ENCODE measurements around the gene UBE2E1. TPM values are rescaled to one million over a fixed set of nuclear protein-coding genes. Genes with fewer than 3 reads are reported as not detected.
A peak's percentile ranks its signal among the peaks of the same experiment; 100 is the strongest.

UBE2E1 gene
- total and polyA plus RNA-seq, 2 donors from 2014 or later, result 69.1 to 83.2 TPM

DNA sequence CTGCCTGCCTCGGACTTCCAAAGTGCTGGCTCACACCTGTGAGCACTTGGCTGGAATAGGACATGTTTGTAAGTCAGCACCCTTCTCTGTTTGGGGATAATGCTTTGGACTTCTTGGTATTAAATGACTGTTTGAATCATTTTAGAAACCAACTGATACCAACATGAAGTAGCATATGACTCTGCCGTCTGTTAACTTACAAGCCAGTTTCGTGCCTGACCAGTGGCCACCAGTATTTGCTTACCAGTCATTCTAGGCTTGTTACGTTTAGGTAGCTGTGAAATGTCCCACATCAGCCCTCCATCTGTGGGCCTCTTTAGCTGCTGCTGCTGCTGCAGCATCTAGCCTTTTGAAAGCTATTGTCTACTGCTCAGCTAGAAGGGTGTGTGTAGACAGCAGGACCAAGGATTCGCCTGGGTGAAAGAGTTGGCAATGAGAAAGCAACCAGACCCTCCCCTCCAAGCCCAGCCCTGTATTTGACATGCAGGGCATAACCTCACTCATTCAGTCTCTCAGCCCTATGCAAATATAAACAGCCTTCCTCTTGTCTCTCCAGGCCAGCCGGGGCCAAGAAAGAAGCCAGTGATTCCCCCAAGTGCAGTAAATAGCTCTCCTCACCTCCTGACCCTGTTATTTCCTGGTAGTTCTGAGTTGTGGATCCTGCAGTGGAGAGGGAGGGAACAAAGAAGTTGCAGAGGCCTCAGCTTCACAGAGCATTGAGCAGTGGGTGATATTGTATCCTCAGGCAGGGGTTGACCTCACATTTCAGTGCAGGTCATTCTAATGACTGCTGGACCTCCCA lies 60.0 kb downstream of the UBE2E1 start:
- Histone ChIP-seq H3K27me3 (ENCODE audit: control insufficient read depth, insufficient read depth, low read length) (no peaks in the 10 kb centered on the region), H3K4me3 (ENCODE audit: low read length in 3 of 3) (no peak overlapping the region), H3K9me3 (ENCODE audit: control insufficient read depth in 2 of 3, insufficient read depth in 1 of 3, low read length in 3 of 3) (no peaks in the 10 kb centered on the region), H3K27ac (ENCODE audit: low read depth in 2 of 2, low read length in 2 of 2) (peak overlapping the region; percentile 13 to 29), H3K36me3 (ENCODE audit: control insufficient read depth in 2 of 3, insufficient read depth in 3 of 3, low read length in 3 of 3) (no peaks in the 10 kb centered on the region), H3K4me1 (ENCODE audit: control insufficient read depth in 2 of 3, insufficient read depth in 2 of 3, low read depth in 1 of 3, low read length in 3 of 3) (peaks cover 5 to 16% (median 10%) of the 10 kb centered on the region in 3 donors), H3K9ac (ENCODE audit: low read length in 3 of 3) (no peak overlapping the region)
- no peak for FAIRE-seq
- intact Hi-C loops (cut with DNase I), result no loop called here
- peak; percentile 60 to 89 (median 76) for DNase-seq
- TF ChIP-seq, protein P1, sequence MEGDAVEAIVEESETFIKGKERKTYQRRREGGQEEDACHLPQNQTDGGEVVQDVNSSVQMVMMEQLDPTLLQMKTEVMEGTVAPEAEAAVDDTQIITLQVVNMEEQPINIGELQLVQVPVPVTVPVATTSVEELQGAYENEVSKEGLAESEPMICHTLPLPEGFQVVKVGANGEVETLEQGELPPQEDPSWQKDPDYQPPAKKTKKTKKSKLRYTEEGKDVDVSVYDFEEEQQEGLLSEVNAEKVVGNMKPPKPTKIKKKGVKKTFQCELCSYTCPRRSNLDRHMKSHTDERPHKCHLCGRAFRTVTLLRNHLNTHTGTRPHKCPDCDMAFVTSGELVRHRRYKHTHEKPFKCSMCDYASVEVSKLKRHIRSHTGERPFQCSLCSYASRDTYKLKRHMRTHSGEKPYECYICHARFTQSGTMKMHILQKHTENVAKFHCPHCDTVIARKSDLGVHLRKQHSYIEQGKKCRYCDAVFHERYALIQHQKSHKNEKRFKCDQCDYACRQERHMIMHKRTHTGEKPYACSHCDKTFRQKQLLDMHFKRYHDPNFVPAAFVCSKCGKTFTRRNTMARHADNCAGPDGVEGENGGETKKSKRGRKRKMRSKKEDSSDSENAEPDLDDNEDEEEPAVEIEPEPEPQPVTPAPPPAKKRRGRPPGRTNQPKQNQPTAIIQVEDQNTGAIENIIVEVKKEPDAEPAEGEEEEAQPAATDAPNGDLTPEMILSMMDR (IDR thresholded peaks at IDR 0.05; ENCODE audit: borderline replicate concordance, extremely low read depth, insufficient read depth), result no peak

DNA sequence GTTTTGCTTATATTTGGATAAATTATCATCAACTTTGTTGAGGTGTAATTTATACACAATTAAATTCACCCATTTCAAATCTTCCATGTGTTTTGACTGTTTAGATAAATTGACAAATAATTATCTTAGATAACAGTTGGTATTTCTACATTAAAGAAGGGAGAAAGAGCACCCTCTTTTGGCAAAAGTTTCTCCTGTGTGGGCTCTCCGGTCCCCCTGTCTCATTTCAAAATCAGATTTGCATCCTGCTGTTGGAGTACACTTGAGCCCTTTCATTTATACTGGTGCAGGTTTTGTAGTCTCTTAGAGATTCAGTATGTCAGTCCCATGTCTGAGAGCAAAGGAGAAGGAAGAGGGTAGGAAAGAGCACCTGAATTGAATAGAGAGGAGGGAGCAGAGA lies 61.6 kb downstream of the UBE2E1 start:
- FAIRE-seq, result no peak

DNA sequence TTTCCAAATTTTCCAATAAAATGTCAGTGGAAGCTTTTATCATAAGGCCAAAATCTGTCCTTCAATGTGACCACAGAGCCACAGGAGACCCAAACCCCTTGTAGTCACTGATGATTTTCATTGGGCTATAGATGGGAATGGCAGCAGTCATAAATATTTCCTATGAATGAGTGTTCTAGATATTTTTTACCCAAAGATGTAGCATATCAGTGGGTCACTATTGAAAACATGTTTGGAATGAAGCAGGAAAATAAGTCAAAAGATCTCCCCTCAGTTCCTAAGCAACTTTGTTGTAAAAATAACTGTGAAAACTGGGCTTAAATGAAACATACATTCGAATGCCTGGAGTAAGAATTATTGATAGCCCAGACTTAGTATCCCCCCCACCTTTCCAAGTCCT lies 62.1 kb downstream of the UBE2E1 start:
- intact Hi-C loops (cut with DNase I), result no loop called here
- Histone ChIP-seq H3K9ac (ENCODE audit: low read length in 3 of 3) (no peak overlapping the region), H3K27ac (ENCODE audit: low read depth in 2 of 2, low read length in 2 of 2) (no peak overlapping the region)

More for the DNA sequence above, 61.6 kb downstream of the UBE2E1 start:
- Histone ChIP-seq H3K27me3 (ENCODE audit: control insufficient read depth, insufficient read depth, low read length) (no peaks in the 10 kb centered on the region), H3K9me3 (ENCODE audit: control insufficient read depth in 2 of 3, insufficient read depth in 1 of 3, low read length in 3 of 3) (no peaks in the 10 kb centered on the region), H3K27ac (ENCODE audit: low read depth in 2 of 2, low read length in 2 of 2) (no peak overlapping the region), H3K4me1 (ENCODE audit: control insufficient read depth in 2 of 3, insufficient read depth in 2 of 3, low read depth in 1 of 3, low read length in 3 of 3) (peaks cover 5 to 16% (median 10%) of the 10 kb centered on the region in 3 donors), H3K36me3 (ENCODE audit: control insufficient read depth in 2 of 3, insufficient read depth in 3 of 3, low read length in 3 of 3) (no peaks in the 10 kb centered on the region), H3K9ac (ENCODE audit: low read length in 3 of 3) (no peak overlapping the region), H3K4me3 (ENCODE audit: low read length in 3 of 3) (no peak overlapping the region)
- DNase-seq, result no peak
- TF ChIP-seq, protein P1 (IDR thresholded peaks at IDR 0.05; ENCODE audit: borderline replicate concordance, extremely low read depth, insufficient read depth), result no peak
- intact Hi-C loops (cut with DNase I), result no loop called here

More for the DNA sequence above, 62.1 kb downstream of the UBE2E1 start:
- peaks cover 5 to 16% (median 10%) of the 10 kb centered on the region in 3 donors for H3K4me1 ChIP-seq (ENCODE audit: control insufficient read depth in 2 of 3, insufficient read depth in 2 of 3, low read depth in 1 of 3, low read length in 3 of 3)
- DNase-seq (no peak), FAIRE-seq (no peak)
- TF ChIP-seq, protein P1 (IDR thresholded peaks at IDR 0.05; ENCODE audit: borderline replicate concordance, extremely low read depth, insufficient read depth), result no peak
- H3K27me3 ChIP-seq (ENCODE audit: control insufficient read depth, insufficient read depth, low read length), result no peaks in the 10 kb centered on the region
- no peaks in the 10 kb centered on the region for H3K9me3 ChIP-seq (ENCODE audit: control insufficient read depth in 2 of 3, insufficient read depth in 1 of 3, low read length in 3 of 3)
- H3K4me3 ChIP-seq (ENCODE audit: low read length in 3 of 3), result no peak overlapping the region
- H3K36me3 ChIP-seq (ENCODE audit: control insufficient read depth in 2 of 3, insufficient read depth in 3 of 3, low read length in 3 of 3), result no peaks in the 10 kb centered on the region

Measured in kidney (tissue), 14 donors.